Measurements from ENCODE around the gene BAIAP2. TPM values are rescaled to one million over a fixed set of nuclear protein-coding genes. Genes with fewer than 3 reads are reported as not detected.

BAIAP2 gene
- total RNA-seq, 2 donors from 2014 or later, result 8.0 to 11.5 TPM

DNA sequence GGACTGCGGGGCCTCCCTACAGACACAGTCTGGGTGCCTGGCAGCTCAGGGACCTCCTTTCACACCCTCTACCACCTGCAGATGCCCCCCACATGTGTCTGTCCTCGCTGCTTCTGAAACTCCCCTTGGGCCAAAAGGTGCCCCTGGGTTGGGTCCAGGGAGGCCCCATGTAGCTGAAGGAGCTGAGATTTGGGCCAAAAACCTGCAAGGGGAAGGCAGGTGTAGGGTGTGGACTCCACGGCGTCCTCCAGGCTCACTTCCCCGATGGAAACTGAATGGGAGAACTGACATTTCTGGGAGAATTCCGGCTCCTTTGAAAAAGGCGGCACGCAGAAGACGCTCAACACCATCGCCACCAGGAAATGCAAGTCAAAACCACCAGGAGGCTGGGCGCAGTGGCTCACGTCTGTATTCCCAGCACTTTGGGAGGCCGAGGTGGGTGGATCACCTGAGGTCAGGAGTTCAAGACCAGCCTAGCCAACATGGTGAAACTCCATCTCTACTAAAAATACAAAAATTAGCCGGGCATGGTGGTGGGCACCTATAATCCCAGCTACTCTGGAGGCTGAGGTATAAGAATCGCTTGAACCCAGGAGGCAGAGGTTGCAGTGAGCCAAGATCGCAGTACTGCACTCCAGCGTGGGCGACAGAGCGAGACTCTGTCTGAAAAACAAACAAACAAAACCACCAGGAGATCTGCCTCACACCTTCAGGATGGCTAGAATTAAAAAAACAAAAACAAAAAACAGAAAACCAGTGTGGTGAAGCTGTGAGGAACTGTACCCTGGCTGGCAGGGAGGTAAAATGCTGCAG is 13.2 kb upstream of the BAIAP2 start:
- Histone ChIP-seq H3K9me3 (no peaks in the 10 kb centered on the region), H3K4me1 (peaks cover 1% of the 10 kb centered on the region), H3K27ac (no peak overlapping the region), H3K4me3 (no peak overlapping the region), H3K27me3 (peaks cover 0 to 14% of the 10 kb centered on the region in 2 donors), H3K36me3 (replicated peaks in 1 of 2; ENCODE audit: insufficient read depth in 1 of 2, low read depth in 2 of 2) (no peaks in the 10 kb centered on the region)
- 84 to 87% methylated on average over 17 to 18 of the region's 19 CpGs for whole genome bisulfite sequencing, 2 donors
- intact Hi-C loops (cut with DNase I), result no loop called here
- TF ChIP-seq, protein P1, sequence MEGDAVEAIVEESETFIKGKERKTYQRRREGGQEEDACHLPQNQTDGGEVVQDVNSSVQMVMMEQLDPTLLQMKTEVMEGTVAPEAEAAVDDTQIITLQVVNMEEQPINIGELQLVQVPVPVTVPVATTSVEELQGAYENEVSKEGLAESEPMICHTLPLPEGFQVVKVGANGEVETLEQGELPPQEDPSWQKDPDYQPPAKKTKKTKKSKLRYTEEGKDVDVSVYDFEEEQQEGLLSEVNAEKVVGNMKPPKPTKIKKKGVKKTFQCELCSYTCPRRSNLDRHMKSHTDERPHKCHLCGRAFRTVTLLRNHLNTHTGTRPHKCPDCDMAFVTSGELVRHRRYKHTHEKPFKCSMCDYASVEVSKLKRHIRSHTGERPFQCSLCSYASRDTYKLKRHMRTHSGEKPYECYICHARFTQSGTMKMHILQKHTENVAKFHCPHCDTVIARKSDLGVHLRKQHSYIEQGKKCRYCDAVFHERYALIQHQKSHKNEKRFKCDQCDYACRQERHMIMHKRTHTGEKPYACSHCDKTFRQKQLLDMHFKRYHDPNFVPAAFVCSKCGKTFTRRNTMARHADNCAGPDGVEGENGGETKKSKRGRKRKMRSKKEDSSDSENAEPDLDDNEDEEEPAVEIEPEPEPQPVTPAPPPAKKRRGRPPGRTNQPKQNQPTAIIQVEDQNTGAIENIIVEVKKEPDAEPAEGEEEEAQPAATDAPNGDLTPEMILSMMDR (IDR thresholded peaks at IDR 0.05), result no peak
- no peak for TF ChIP-seq POLR2A (IDR thresholded peaks at IDR 0.05)
- ATAC-seq (no peak), DNase-seq (no peak)

DNA sequence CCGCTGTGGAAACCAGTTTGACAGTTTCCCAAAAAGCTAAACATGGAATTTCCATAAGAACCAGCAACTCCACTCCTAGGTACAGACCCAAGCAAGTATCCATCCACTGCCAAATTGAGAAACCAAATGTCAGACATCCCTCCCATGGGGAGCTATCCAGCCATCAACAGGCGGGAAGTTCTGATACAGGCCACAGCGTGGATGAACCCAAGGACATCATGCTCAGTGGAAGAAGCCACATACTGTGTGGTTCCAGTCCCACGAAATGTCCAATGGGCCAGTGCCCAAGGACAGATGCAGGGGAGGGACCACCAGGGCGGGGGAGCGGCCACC is 12.6 kb upstream of the BAIAP2 start:
- 72 to 83% methylated on average over 4 of the region's 6 CpGs for WGBS, 2 donors
- no peak overlapping the region for H3K27ac ChIP-seq
- DNase-seq, result no peak
- TF ChIP-seq, protein P1 (IDR thresholded peaks at IDR 0.05), result no peak
- H3K27me3 ChIP-seq, result peaks cover 0 to 14% of the 10 kb centered on the region in 2 donors
- no peak for ATAC-seq
- H3K4me3 ChIP-seq, result no peak overlapping the region
- intact Hi-C loops (cut with DNase I), result no loop called here
- no peaks in the 10 kb centered on the region for H3K9me3 ChIP-seq
- peaks cover 7% of the 10 kb centered on the region for H3K4me1 ChIP-seq
- no peaks in the 10 kb centered on the region for H3K36me3 ChIP-seq (replicated peaks in 1 of 2; ENCODE audit: insufficient read depth in 1 of 2, low read depth in 2 of 2)

DNA sequence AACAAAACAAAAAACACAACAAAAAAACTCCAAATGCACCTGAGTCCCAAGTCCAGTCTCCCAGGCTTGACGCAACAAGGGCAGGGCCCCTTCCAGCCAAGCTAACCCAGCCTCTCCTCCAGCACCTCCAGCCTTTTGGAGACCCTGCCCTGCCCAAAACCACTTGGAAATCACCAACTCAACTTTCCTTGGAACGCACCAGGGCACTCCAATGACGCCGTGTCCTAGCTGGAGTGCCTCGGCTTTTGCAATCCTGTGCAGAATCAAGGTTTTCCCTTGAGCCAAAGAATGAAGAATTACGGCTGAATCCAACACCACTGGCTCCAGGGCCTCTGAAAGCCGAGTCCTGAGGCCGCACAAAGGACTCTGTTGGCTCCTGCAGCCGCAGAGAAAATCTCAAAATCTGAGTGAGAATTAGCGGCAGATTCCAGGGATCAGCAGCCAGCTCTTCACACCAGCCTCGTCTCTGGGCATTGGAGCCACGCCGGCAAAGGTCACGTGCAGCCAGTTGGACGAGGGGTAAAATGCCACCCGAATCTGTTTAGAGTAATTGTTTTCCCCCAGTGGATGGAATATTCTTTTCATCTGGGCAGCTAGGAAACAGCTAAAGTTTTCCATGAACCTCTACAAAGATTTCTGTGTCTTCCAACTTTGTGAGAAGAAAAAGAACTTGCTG is 9.7 kb upstream of the BAIAP2 start:
- Histone ChIP-seq H3K27me3 (peaks cover 0 to 14% of the 10 kb centered on the region in 2 donors), H3K4me3 (no peak overlapping the region), H3K9me3 (no peaks in the 10 kb centered on the region), H3K27ac (no peak overlapping the region), H3K36me3 (replicated peaks in 1 of 2; ENCODE audit: insufficient read depth in 1 of 2, low read depth in 2 of 2) (no peaks in the 10 kb centered on the region), H3K4me1 (peaks cover 23% of the 10 kb centered on the region)
- 64 to 68% methylated on average over 16 of the region's 16 CpGs for WGBS, 2 donors
- ATAC-seq (no peak), DNase-seq (no peak)
- intact Hi-C loops (cut with DNase I), result no loop called here
- TF ChIP-seq POLR2A (IDR thresholded peaks at IDR 0.05), result no peak
- TF ChIP-seq, protein P1 (IDR thresholded peaks at IDR 0.05), result no peak

DNA sequence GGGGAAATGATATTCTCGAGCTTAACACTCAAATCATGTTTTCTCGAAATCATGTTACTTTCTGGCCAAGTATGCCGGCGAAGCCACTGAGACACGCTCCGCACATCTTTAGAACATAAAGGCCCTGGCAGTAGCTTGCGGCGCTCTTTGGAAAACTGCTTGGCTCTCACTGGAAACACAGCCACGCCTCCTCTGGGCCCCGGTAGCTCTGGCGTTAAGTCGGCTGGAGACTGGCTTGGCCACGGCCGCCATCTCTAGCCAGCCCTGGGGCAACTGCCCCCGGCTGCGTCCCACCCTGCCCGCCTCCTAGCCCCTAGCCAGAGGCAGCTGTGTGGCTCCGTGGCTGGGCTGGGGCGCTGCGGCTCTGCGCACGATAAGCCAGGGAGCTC is 9.2 kb upstream of the BAIAP2 start:
- peaks cover 26% of the 10 kb centered on the region for H3K4me1 ChIP-seq
- no peaks in the 10 kb centered on the region for H3K36me3 ChIP-seq (replicated peaks in 1 of 2; ENCODE audit: insufficient read depth in 1 of 2, low read depth in 2 of 2)
- WGBS, 2 donors, result 70 to 72% methylated on average over 7 to 18 of the region's 22 CpGs
- TF ChIP-seq, protein P1 (IDR thresholded peaks at IDR 0.05), result no peak
- no peak for TF ChIP-seq POLR2A (IDR thresholded peaks at IDR 0.05)
- H3K9me3 ChIP-seq, result no peaks in the 10 kb centered on the region
- intact Hi-C loops (cut with DNase I), result loop anchor here (2.0 kb wide), 1 partner anchor 77 kb away; no protein-coding TSS in a partner anchor
- no peak for DNase-seq
- H3K4me3 ChIP-seq, result no peak overlapping the region
- peaks cover 0 to 14% of the 10 kb centered on the region in 2 donors for H3K27me3 ChIP-seq
- no peak overlapping the region for H3K27ac ChIP-seq
- ATAC-seq, result no peak
